ENCODE data around the gene UBAP2L. TPM values are rescaled to one million over a fixed set of nuclear protein-coding genes. Genes with fewer than 3 reads are reported as not detected.

Gene UBAP2L
- total and polyA plus RNA-seq, 9 of the 15 experiments (the other 6 are each of a cell fraction or from before 2014, with no cell fraction given): 75.0 to 245 (median 119) TPM

DNA sequence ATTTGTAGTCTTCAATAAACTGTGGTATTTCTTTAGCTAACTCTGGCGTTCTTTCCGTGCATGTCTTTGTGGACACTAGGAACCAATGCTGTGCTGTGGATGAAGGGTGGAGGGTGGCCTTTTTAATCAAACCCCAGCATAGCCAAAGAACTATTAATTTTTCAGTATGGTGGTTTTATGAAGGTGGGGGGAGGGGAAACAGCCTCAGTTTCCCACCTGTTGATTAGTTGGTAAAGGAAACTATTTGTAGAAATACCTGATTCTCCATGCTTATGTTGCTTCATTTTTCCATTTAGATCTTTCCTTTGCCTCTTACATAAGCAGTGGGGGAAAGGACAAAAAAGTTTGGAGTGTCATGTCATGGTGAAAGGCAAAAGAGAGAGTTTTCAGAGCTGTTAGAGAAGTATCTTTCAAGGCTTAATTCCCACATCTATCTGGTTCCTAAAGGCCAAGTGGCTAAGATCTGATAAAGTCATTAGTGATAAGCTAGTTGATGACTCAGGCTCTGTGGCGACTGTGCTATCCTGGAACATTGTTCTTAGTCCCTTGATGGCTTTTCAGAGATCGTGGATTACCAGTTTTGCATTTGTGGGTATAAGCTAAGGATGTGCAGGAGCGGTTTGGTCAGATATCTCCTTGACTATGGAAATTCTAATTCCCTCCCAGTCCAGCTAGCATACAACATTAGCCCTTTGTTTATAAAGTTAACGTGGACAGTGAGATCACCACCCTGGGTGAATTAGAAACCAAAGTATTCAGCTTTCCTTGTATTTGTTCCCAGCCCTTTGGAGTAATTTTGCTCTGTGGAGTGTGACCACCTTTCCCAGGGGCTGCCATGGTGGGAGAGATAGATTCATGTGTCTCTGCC lies 42.9 kb downstream of the UBAP2L start:
- BruUV-seq (replicated peaks): no TSS peak
- ATAC-seq (no peak; the same call in 2 of the 3 replicates), FAIRE-seq (no peak), DNase-seq (ENCODE audit: extremely low read depth in 1 of 4, low spot score in 3 of 4) (no peak)
- Histone ChIP-seq H4K20me1 (replicated peaks; ENCODE audit: control insufficient read depth, insufficient read depth, low read length) (peaks cover 11% of the 10 kb centered on the region), H3K79me2 (ENCODE audit: control insufficient read depth, insufficient read depth, low read length) (no peaks in the 10 kb centered on the region), H3K9me1 (ENCODE audit: control insufficient read depth, insufficient read depth, low read length) (peaks cover 3% of the 10 kb centered on the region), H2AFZ (ENCODE audit: low read depth, low read length) (no peak overlapping the region), H3K9ac (ENCODE audit: insufficient read depth in 1 of 2, low read depth in 2 of 2, low read length in 2 of 2) (no peak overlapping the region), H3K4me1 (replicated peaks in 1 of 2; ENCODE audit: control insufficient read depth in 2 of 2, insufficient read depth in 2 of 2, low read length in 2 of 2) (peaks cover 0 to 7% of the 10 kb centered on the region in 2 experiments; a peak in 1 of 5 replicates), H3K4me3 (no peak overlapping the region), H3K27me3 (ENCODE audit: control insufficient read depth in 2 of 2, insufficient read depth in 2 of 2, low read length in 2 of 2) (no peaks in the 10 kb centered on the region), H3K36me3 (ENCODE audit: control insufficient read depth, insufficient read depth, low read length) (peaks cover 91% of the 10 kb centered on the region), H3K27ac (ENCODE audit: extremely low read depth, low read depth, low read length) (0 out of 3 replicates have a peak overlapping the region, but pooled peaks have one; percentile 37), H3K4me2 (ENCODE audit: insufficient read depth, low read length) (no peak overlapping the region), H3K9me3 (replicated peaks; ENCODE audit: control insufficient read depth, insufficient read depth, low read depth, low read length) (no peaks in the 10 kb centered on the region)
- 61% methylated on average over 6 of the region's 6 CpGs for WGBS (ENCODE audit: insufficient coverage, low coverage, missing lambda C conversion rate)
- ChIA-PET POLR2A (interaction anchor here (0.6 to 1.5 kb wide), 4 partner anchors 9 to 317 kb away, joined by 3 to 4 read pairs (median 4); partner anchors contain the start of gene DENND4B), CTCF (ENCODE audit: low intra/inter-chr PET ratio) (no interaction called here)
- TF ChIP-seq ZNF76 (CRISPR knock-in tag; IDR thresholded peaks at IDR 0.05; ENCODE audit: borderline replicate concordance) (no peak), ZNF717 (CRISPR knock-in tag; IDR thresholded peaks at IDR 0.05) (no peak), ARID1B (IDR thresholded peaks at IDR 0.05) (peak; percentile 46), FOSL1 (tag; conservative IDR thresholded peaks at IDR 0.05) (peak; percentile 89), NFE2 (IDR thresholded peaks at IDR 0.05; ENCODE audit: low read depth) (0 out of 2 replicates have a peak, but pooled peaks have one; percentile 20), MTA1 (IDR thresholded peaks at IDR 0.05; ENCODE audit: borderline replicate concordance) (peak; percentile 38; the same call in 1 of the 2 replicates), JUND (IDR thresholded peaks at IDR 0.05; ENCODE audit: borderline replicate concordance, low read depth, low read length) (peak; percentile 82), JUND (tag; IDR thresholded peaks at IDR 0.05; ENCODE audit: borderline replicate concordance, low read depth, low read length) (peak; percentile 76; the same call in 1 of the 3 replicates), RBBP5 (IDR thresholded peaks at IDR 0.05; ENCODE audit: borderline replicate concordance, insufficient read depth, low read length, poor library complexity, severe bottlenecking) (no peak), RBM22 (IDR thresholded peaks at IDR 0.05; ENCODE audit: low read depth, low read length, poor library complexity, severe bottlenecking) (peak; percentile 17), CBX2 (IDR thresholded peaks at IDR 0.05; ENCODE audit: insufficient read depth, low read length, poor library complexity, severe bottlenecking) (no peak), SMARCE1 (IDR thresholded peaks at IDR 0.05) (peak; percentile 64; the same call in 1 of the 2 replicates), DPF2 (IDR thresholded peaks at IDR 0.05) (peak; percentile 53), CTBP1 (IDR thresholded peaks at IDR 0.05; ENCODE audit: borderline replicate concordance) (0 out of 2 replicates have a peak, but pooled peaks have one; percentile 13), DACH1 (IDR thresholded peaks at IDR 0.05; ENCODE audit: partially characterized antibody) (peak; percentile 61), POLR2A (conservative IDR thresholded peaks at IDR 0.05) (peak; percentile 54; the same call in 1 of the 2 replicates)
- TF ChIP-seq, protein P1, sequence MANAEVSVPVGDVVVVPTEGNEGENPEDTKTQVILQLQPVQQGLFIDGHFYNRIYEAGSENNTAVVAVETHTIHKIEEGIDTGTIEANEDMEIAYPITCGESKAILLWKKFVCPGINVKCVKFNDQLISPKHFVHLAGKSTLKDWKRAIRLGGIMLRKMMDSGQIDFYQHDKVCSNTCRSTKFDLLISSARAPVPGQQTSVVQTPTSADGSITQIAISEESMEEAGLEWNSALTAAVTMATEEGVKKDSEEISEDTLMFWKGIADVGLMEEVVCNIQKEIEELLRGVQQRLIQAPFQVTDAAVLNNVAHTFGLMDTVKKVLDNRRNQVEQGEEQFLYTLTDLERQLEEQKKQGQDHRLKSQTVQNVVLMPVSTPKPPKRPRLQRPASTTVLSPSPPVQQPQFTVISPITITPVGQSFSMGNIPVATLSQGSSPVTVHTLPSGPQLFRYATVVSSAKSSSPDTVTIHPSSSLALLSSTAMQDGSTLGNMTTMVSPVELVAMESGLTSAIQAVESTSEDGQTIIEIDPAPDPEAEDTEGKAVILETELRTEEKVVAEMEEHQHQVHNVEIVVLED (CRISPR knock-in tag; IDR thresholded peaks at IDR 0.05): no peak
- TF ChIP-seq, protein P2, sequence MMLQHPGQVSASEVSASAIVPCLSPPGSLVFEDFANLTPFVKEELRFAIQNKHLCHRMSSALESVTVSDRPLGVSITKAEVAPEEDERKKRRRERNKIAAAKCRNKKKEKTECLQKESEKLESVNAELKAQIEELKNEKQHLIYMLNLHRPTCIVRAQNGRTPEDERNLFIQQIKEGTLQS (IDR thresholded peaks at IDR 0.05): peak; percentile 57
- TF ChIP-seq, protein P2 (CRISPR knock-in tag; conservative IDR thresholded peaks at IDR 0.05): no peak
- TF ChIP-seq, protein P3, sequence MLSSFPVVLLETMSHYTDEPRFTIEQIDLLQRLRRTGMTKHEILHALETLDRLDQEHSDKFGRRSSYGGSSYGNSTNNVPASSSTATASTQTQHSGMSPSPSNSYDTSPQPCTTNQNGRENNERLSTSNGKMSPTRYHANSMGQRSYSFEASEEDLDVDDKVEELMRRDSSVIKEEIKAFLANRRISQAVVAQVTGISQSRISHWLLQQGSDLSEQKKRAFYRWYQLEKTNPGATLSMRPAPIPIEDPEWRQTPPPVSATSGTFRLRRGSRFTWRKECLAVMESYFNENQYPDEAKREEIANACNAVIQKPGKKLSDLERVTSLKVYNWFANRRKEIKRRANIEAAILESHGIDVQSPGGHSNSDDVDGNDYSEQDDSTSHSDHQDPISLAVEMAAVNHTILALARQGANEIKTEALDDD (IDR thresholded peaks at IDR 0.05): 0 out of 2 replicates have a peak, but pooled peaks have one; percentile 36
- in situ Hi-C loops (cut with MboI) (no loop called here), intact Hi-C loops (cut with micrococcal nuclease) (no loop called here)
